ENCODE data around the gene PPP1R3D.

The PPP1R3D gene

GRCh38 chr20:59944726-59945125 is 4.6 kb upstream of the PPP1R3D start:
- no peak for TF ChIP-seq CTCF (conservative IDR thresholded peaks at IDR 0.05; ENCODE audit: control insufficient read depth, insufficient read depth, low read depth, low read length)
- no peak overlapping the region for H3K4me3 ChIP-seq (ENCODE audit: control insufficient read depth, low read depth, low read length)
- DNase-seq (ENCODE audit: low read depth): no peak

GRCh38 chr20:59942245-59942644 is 2.1 kb upstream of the PPP1R3D start:
- DNase-seq (ENCODE audit: low read depth): no peak
- H3K4me3 ChIP-seq (ENCODE audit: control insufficient read depth, low read depth, low read length): no peak overlapping the region
- TF ChIP-seq CTCF (conservative IDR thresholded peaks at IDR 0.05; ENCODE audit: control insufficient read depth, insufficient read depth, low read depth, low read length): no peak

- no peak for DNase-seq (ENCODE audit: low read depth)
Measured at GRCh38 chr20:59940956-59941294, 820 bp upstream of the PPP1R3D start.

GRCh38 chr20:59939879-59940128 is 301 bp downstream of the PPP1R3D start:
- DNase-seq (ENCODE audit: low read depth): no peak
- peak overlapping the region; percentile 69 for H3K4me3 ChIP-seq (ENCODE audit: control insufficient read depth, low read depth, low read length)
- TF ChIP-seq CTCF (conservative IDR thresholded peaks at IDR 0.05; ENCODE audit: control insufficient read depth, insufficient read depth, low read depth, low read length): no peak

More at GRCh38 chr20:59940956-59941294, 820 bp upstream of the PPP1R3D start:
- no peak for TF ChIP-seq CTCF (conservative IDR thresholded peaks at IDR 0.05; ENCODE audit: control insufficient read depth, insufficient read depth, low read depth, low read length)
- peak overlapping the region; percentile 80 for H3K4me3 ChIP-seq (ENCODE audit: control insufficient read depth, low read depth, low read length)

- DNase-seq (ENCODE audit: low read depth): peak; percentile 8
- no peak for TF ChIP-seq CTCF (conservative IDR thresholded peaks at IDR 0.05; ENCODE audit: control insufficient read depth, insufficient read depth, low read depth, low read length)
- H3K4me3 ChIP-seq (ENCODE audit: control insufficient read depth, low read depth, low read length): peak overlapping the region; percentile 69
Measured at GRCh38 chr20:59939052-59939878, 840 bp downstream of the PPP1R3D start.

- peak; percentile 60 for DNase-seq (ENCODE audit: low read depth)
- TF ChIP-seq CTCF (conservative IDR thresholded peaks at IDR 0.05; ENCODE audit: control insufficient read depth, insufficient read depth, low read depth, low read length): no peak
- H3K4me3 ChIP-seq (ENCODE audit: control insufficient read depth, low read depth, low read length): no peak overlapping the region
Measured at GRCh38 chr20:59938696-59939051, 1.4 kb downstream of the PPP1R3D start.

- peak; percentile 55 for DNase-seq (ENCODE audit: low read depth)
- TF ChIP-seq CTCF (conservative IDR thresholded peaks at IDR 0.05; ENCODE audit: control insufficient read depth, insufficient read depth, low read depth, low read length): no peak
- H3K4me3 ChIP-seq (ENCODE audit: control insufficient read depth, low read depth, low read length): no peak overlapping the region
Measured at GRCh38 chr20:59938221-59938620, 1.9 kb downstream of the PPP1R3D start.
